Esophagus muscularis mucosa (tissue), 4 donors: ENCODE data around the gene PKMYT1. TPM values are rescaled to one million over a fixed set of nuclear protein-coding genes. Genes with fewer than 3 reads are reported as not detected.

Source experiments
- DNase-seq: peaks from one replicate; pipeline ENCODE4 v3.0.0-alpha.2; 2017; ENCODE audit errors: extremely low spot score
- H3K27ac ChIP-seq, 4 donors: fragments of 200-600 bp; sonication (generic); replicated peaks in 1 of 4; 1 replicate in 3 of 4; 2 replicates in 1 of 4; pipeline ENCODE4 v1.5.1; 2016 to 2019; ENCODE audit warnings: mild to moderate bottlenecking in 1 of 4
- H3K27me3 ChIP-seq, 4 donors: fragments of 200-600 bp; sonication (generic); one replicate each; pipeline versions ENCODE4 v1.5.1 to v1.6.0; 2016 to 2019
- H3K36me3 ChIP-seq, 4 donors: fragments of 200-600 bp; sonication (generic); one replicate each; pipeline ENCODE4 v1.5.1; 2016 to 2019
- H3K4me1 ChIP-seq, 4 donors: fragments of 200-600 bp; sonication (generic); one replicate each; pipeline ENCODE4 v1.5.1; 2016 to 2019
- H3K4me3 ChIP-seq, 4 donors: fragments of 200-600 bp; sonication (generic); 1 replicate in 2 of 4; 2 replicates in 2 of 4; pipeline ENCODE4 v1.5.1; 2016 to 2019; ENCODE audit warnings: mild to moderate bottlenecking in 4 of 4, moderate library complexity in 1 of 4
- H3K9me3 ChIP-seq, 4 donors: fragments of 200-600 bp; sonication (generic); 1 replicate in 3 of 4; 2 replicates in 1 of 4; pipeline ENCODE4 v1.5.1; 2016 to 2019
- EP300 ChIP-seq: sonication (generic); formaldehyde crosslinking; IDR thresholded peaks from one replicate; pipeline ENCODE4 v1.6.1; 2017; ENCODE audit warnings: antibody characterized with exemption
- POLR2A ChIP-seq: fragments of 450-650 bp; IDR thresholded peaks from one replicate; pipeline ENCODE4 v1.6.1; 2017; ENCODE audit warnings: antibody characterized with exemption, moderate library complexity, mild to moderate bottlenecking, low read depth
- POLR2AphosphoS5 ChIP-seq, 2 donors: sonication (generic); formaldehyde crosslinking; IDR thresholded peaks; one replicate each; pipeline ENCODE4 v1.6.1; 2017; ENCODE audit warnings: antibody characterized with exemption in 2 of 2
- WGBS: methylation state at CpG from one replicate; pipeline ENCODE4 v1.1.5; 2018; 5-methylcytosine and 5-hydroxymethylcytosine counted together
- intact Hi-C: fragments of 100-400 bp; cut with DNase I; formaldehyde crosslinking; loops from one replicate; pipeline ENCODE4 v1.15.1; 2023
- total RNA-seq, 4 donors: library from RNA; depleted of rRNA; stranded (reverse); fragments of >200 nt; gene quantifications; one replicate each; pipeline versions ENCODE4 v1.1.0 to v1.2.1, GENCODE V29; 2016
- TF ChIP-seq, protein P1 (sequence below), 3 experiments: fragments of 200-600 bp in 2 of 3; fragments of 450-650 bp in 1 of 3; sonication (generic) in 2 of 3; IDR thresholded peaks; one replicate each; pipeline ENCODE4 v1.5.1; 2017 to 2019; ENCODE audit warnings: antibody characterized with exemption in 3 of 3, mild to moderate bottlenecking in 2 of 3, moderate library complexity in 1 of 3

Gene PKMYT1
- total RNA-seq, 4 donors from 2014 or later, result 0.57 to 2.5 TPM; not detected in 2

DNA sequence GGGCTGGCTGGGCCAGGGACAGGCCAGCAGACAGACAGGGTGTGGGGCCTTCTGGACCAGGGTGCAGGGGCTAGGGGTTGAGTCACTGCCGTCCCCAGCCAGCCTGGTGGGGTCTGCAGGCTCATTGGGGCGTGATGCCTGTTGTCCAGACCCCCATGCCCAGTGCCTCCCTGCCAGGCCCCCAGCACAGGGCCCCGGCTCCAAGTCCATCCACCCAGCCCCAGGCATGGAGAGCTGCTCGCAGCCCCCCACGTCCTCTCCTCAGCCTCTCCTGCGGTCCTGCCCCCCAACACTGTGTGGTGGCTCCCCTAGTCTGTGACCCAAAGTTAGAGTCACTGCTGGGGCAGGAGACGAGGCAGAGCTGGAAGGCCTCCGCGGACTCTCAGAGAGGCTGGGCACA lies 7.0 kb upstream of the PKMYT1 start:
- H3K27ac ChIP-seq, result no peak overlapping the region
- no peaks in the 10 kb centered on the region for H3K36me3 ChIP-seq
- intact Hi-C loops, result no loop called here
- TF ChIP-seq POLR2A, result no peak
- TF ChIP-seq, protein P1, sequence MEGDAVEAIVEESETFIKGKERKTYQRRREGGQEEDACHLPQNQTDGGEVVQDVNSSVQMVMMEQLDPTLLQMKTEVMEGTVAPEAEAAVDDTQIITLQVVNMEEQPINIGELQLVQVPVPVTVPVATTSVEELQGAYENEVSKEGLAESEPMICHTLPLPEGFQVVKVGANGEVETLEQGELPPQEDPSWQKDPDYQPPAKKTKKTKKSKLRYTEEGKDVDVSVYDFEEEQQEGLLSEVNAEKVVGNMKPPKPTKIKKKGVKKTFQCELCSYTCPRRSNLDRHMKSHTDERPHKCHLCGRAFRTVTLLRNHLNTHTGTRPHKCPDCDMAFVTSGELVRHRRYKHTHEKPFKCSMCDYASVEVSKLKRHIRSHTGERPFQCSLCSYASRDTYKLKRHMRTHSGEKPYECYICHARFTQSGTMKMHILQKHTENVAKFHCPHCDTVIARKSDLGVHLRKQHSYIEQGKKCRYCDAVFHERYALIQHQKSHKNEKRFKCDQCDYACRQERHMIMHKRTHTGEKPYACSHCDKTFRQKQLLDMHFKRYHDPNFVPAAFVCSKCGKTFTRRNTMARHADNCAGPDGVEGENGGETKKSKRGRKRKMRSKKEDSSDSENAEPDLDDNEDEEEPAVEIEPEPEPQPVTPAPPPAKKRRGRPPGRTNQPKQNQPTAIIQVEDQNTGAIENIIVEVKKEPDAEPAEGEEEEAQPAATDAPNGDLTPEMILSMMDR (IDR thresholded peaks at IDR 0.05), result no peak
- no peak for TF ChIP-seq POLR2AphosphoS5 (IDR thresholded peaks at IDR 0.05)
- TF ChIP-seq EP300, result no peak
- peaks cover 0 to 42% (median 0%) of the 10 kb centered on the region in 4 donors for H3K27me3 ChIP-seq
- no peak for DNase-seq
- H3K9me3 ChIP-seq, result no peaks in the 10 kb centered on the region
- 43% methylated on average over 3 of the region's 9 CpGs for WGBS
- no peak overlapping the region for H3K4me3 ChIP-seq
- H3K4me1 ChIP-seq, result peaks cover 11 to 25% (median 16%) of the 10 kb centered on the region in 4 donors

DNA sequence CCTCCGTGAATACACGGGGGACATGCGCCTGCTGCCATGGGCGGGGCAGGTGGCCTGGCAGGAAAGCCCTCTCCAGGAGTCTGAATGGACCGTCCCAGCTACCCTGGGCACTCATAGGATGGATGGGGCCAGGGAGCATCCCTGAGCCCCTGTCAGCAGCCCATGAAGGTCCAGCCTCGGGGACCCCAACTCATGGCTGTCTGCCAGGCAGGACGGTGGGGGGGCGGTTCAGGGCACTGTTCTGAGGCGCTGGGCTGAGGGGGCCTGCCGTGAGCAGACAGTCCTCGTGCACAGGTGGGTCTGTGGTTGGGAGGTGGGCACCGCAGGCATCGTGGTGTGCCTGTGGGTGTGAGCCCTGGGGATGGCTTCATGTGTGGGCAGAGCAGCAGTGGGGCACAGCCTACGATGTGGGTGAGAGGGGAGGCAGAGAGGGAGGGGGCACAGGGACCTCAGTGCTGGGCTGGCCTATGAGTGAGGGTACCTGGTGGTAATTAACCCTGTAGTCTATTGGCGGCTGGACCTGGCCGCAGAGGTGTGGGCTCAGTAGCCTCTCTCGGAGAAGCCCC lies 6.5 kb upstream of the PKMYT1 start:
- Histone ChIP-seq H3K27ac (no peak overlapping the region), H3K36me3 (no peaks in the 10 kb centered on the region), H3K27me3 (peaks cover 0 to 42% (median 0%) of the 10 kb centered on the region in 4 donors), H3K4me3 (no peak overlapping the region), H3K4me1 (peaks cover 11 to 25% (median 16%) of the 10 kb centered on the region in 4 donors), H3K9me3 (no peaks in the 10 kb centered on the region)
- WGBS, result 100% methylated on average over 2 of the region's 17 CpGs
- no peak for DNase-seq
- intact Hi-C loops, result no loop called here
- no peak for TF ChIP-seq EP300
- no peak for TF ChIP-seq POLR2A
- TF ChIP-seq POLR2AphosphoS5 (IDR thresholded peaks at IDR 0.05), result no peak
- TF ChIP-seq, protein P1 (IDR thresholded peaks at IDR 0.05), result no peak

DNA sequence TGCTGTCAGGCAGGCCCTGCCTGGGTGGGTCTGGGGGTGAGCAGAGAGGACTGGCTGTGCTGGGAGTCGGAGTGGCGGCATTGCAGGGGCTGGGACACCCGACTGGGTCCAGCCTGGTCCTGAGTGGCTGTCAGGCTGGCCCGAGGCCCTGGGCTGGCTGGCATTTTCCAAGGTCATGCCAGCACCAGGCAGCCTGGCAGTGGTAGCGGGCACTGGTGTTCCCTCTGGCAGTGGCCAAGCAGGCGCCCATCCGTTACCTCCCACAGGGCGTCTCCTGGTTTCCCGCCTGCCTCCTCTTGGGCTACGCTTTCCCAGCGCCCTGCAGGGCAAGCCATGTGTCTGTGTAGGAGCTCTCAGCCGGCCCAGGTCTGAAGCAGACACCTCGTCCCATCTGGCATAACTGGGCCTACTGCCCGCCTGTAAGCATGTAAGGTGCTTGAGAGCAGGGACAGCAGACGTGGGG lies 5.7 kb upstream of the PKMYT1 start:
- Histone ChIP-seq H3K36me3 (no peaks in the 10 kb centered on the region), H3K27me3 (peaks cover 0 to 42% (median 0%) of the 10 kb centered on the region in 4 donors), H3K9me3 (no peaks in the 10 kb centered on the region), H3K4me1 (peaks cover 15 to 33% (median 21%) of the 10 kb centered on the region in 4 donors), H3K27ac (no peak overlapping the region), H3K4me3 (no peak overlapping the region)
- WGBS, result 81% methylated on average over 11 of the region's 15 CpGs
- intact Hi-C loops, result no loop called here
- TF ChIP-seq POLR2A, result no peak
- TF ChIP-seq, protein P1 (IDR thresholded peaks at IDR 0.05), result no peak
- no peak for TF ChIP-seq POLR2AphosphoS5 (IDR thresholded peaks at IDR 0.05)
- TF ChIP-seq EP300, result no peak
- DNase-seq, result no peak

DNA sequence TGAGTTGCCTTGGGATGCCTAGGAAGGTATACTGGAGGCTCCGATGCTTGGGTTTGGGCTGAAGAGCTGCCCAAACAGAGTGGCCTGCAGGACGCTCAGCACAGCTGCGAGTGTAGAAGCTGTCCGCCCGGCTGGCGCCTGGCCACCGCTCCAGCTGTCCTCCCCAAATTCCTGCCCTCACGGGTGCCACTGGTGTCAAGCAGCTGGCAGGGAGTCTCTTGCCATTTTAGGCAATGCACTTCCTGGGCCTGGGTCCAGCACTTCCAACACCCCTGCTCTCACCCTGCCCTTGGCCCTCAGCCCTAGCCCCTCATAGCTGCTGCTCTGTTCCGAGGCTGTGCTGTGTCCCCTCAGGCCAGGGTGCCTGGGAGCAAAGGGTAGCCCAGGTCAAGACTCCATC lies 5.2 kb upstream of the PKMYT1 start:
- Histone ChIP-seq H3K36me3 (no peaks in the 10 kb centered on the region), H3K27ac (no peak overlapping the region), H3K27me3 (peaks cover 0 to 38% (median 0%) of the 10 kb centered on the region in 4 donors), H3K4me3 (no peak overlapping the region), H3K9me3 (no peaks in the 10 kb centered on the region), H3K4me1 (peaks cover 19 to 37% (median 24%) of the 10 kb centered on the region in 4 donors)
- no peak for TF ChIP-seq POLR2A
- TF ChIP-seq POLR2AphosphoS5 (IDR thresholded peaks at IDR 0.05), result no peak
- TF ChIP-seq, protein P1 (IDR thresholded peaks at IDR 0.05), result no peak
- TF ChIP-seq EP300, result no peak
- no peak for DNase-seq
- intact Hi-C loops, result no loop called here
- 80% methylated on average over 1 of the region's 9 CpGs for WGBS

DNA sequence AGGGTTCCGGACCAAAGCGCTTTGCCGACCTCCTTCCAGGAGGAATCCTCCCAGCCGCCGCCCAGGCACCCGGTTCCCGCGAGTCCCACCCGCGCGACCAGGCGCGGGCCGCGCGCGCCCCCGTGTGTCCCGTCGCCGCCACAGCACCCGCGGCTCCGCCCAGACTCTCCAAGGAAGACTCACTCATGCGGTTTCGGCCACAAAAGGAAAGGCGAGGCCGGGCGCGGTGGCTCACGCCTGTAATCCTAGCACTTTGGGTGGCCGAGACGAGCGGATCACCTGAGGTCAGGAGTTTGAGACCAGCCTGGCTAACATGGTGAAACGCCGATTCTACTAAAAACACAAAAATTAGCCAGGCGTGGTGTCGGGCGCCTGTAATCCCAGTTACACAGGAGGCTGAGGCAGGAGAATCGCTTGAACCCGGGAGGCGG lies 3.5 kb upstream of the PKMYT1 start:
- H3K9me3 ChIP-seq, result no peaks in the 10 kb centered on the region
- peaks cover 0 to 35% (median 4%) of the 10 kb centered on the region in 4 donors for H3K27me3 ChIP-seq
- no peak overlapping the region for H3K27ac ChIP-seq
- H3K36me3 ChIP-seq, result no peaks in the 10 kb centered on the region
- peaks cover 28 to 47% (median 32%) of the 10 kb centered on the region in 4 donors for H3K4me1 ChIP-seq
- H3K4me3 ChIP-seq, result peak overlapping the region; percentile 24 to 44 (median 32)
- TF ChIP-seq, protein P1 (IDR thresholded peaks at IDR 0.05), result peak in 2 of 3 experiments; percentile 95 to 96
- TF ChIP-seq POLR2A, result no peak
- TF ChIP-seq POLR2AphosphoS5 (IDR thresholded peaks at IDR 0.05), result peak in 1 of 2 donors; percentile 40
- TF ChIP-seq EP300, result no peak
- peak; percentile 95 for DNase-seq
- intact Hi-C loops, result no loop called here
- 40% methylated on average over 14 of the region's 42 CpGs for WGBS
